Esophagus squamous epithelium (tissue), 4 donors: ENCODE measurements around the gene MYO18A.

ENCODE experiments used
- POLR2A ChIP-seq, 4 donors: fragments of 450-650 bp; IDR thresholded peaks; one replicate each; pipeline ENCODE4 v1.6.1; 2017; ENCODE audit warnings: antibody characterized with exemption in 4 of 4, mild to moderate bottlenecking in 4 of 4, moderate library complexity in 3 of 4
- TF ChIP-seq, protein P1 (sequence below), 6 experiments: fragments of 450-650 bp in 4 of 6; fragments of 200-600 bp in 2 of 6; sonication (generic) in 2 of 6; IDR thresholded peaks; one replicate each; pipeline ENCODE4 v1.5.1; 2016 to 2019; ENCODE audit warnings: antibody characterized with exemption in 6 of 6, mild to moderate bottlenecking in 4 of 6, moderate library complexity in 4 of 6

DNA sequence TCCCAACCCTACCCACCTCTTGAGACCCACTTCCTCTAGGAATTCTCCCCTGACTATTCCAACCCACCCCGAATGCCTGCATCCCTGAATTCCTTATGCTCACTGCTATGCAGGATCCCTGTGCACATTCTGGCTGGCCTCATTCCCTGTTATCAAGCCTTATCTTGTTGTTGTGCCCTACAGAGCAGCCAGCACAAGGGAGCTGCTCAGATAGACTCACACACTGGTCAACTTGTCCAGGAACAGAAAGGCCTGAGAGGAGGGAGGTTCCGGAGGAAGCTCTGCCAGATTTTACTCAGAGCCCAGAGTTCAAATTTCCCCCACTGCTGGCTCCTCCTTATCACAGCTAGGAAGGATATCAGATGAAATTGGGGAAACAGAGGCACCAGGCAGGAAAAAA is 24.8 kb upstream of the MYO18A start:
- TF ChIP-seq, protein P1, sequence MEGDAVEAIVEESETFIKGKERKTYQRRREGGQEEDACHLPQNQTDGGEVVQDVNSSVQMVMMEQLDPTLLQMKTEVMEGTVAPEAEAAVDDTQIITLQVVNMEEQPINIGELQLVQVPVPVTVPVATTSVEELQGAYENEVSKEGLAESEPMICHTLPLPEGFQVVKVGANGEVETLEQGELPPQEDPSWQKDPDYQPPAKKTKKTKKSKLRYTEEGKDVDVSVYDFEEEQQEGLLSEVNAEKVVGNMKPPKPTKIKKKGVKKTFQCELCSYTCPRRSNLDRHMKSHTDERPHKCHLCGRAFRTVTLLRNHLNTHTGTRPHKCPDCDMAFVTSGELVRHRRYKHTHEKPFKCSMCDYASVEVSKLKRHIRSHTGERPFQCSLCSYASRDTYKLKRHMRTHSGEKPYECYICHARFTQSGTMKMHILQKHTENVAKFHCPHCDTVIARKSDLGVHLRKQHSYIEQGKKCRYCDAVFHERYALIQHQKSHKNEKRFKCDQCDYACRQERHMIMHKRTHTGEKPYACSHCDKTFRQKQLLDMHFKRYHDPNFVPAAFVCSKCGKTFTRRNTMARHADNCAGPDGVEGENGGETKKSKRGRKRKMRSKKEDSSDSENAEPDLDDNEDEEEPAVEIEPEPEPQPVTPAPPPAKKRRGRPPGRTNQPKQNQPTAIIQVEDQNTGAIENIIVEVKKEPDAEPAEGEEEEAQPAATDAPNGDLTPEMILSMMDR (IDR thresholded peaks at IDR 0.05): no peak
- no peak for TF ChIP-seq POLR2A (IDR thresholded peaks at IDR 0.05)
